Spleen (tissue), 11 donors: ENCODE measurements around the gene PTTG1IP2. TPM values are rescaled to one million over a fixed set of nuclear protein-coding genes. Genes with fewer than 3 reads are reported as not detected.

Source experiments
- DNase-seq: peaks from one replicate; pipeline ENCODE4 v3.0.0-alpha.2; 2020
- H3K27ac ChIP-seq, 8 donors: fragments of 200-600 bp; sonication (generic) in 7 of 8; 1 replicate in 4 of 8; 2 replicates in 4 of 8; pipeline versions ENCODE4 v1.5.0 to v1.8.0; 2016 to 2021; ENCODE audit warnings: inconsistent platforms in 4 of 8, mild to moderate bottlenecking in 4 of 8, moderate library complexity in 1 of 8
- H3K27me3 ChIP-seq, 7 donors: fragments of 200-600 bp; sonication (generic) in 6 of 7; replicated peaks in 1 of 7; 1 replicate in 4 of 7; 2 replicates in 3 of 7; pipeline versions ENCODE4 v1.5.0 to v1.8.0; 2016 to 2021; ENCODE audit warnings: inconsistent platforms in 3 of 7, mild to moderate bottlenecking in 1 of 7
- H3K36me3 ChIP-seq, 6 donors: fragments of 200-600 bp; sonication (generic) in 5 of 6; 1 replicate in 4 of 6; 2 replicates in 2 of 6; pipeline versions ENCODE4 v1.5.0 to v1.8.0; 2016 to 2021; ENCODE audit warnings: inconsistent platforms in 2 of 6
- H3K4me1 ChIP-seq, 6 donors: fragments of 200-600 bp; sonication (generic) in 5 of 6; 1 replicate in 3 of 6; 2 replicates in 3 of 6; pipeline versions ENCODE4 v1.5.0 to v1.8.0; 2016 to 2021; ENCODE audit warnings: inconsistent platforms in 3 of 6
- H3K4me3 ChIP-seq, 8 donors: fragments of 200-600 bp; sonication (generic) in 7 of 8; 1 replicate in 4 of 8; 2 replicates in 4 of 8; pipeline versions ENCODE4 v1.5.0 to v1.8.0; 2016 to 2021; ENCODE audit warnings: inconsistent platforms in 4 of 8, mild to moderate bottlenecking in 4 of 8, moderate library complexity in 2 of 8
- H3K9me3 ChIP-seq, 8 donors: fragments of 200-600 bp; sonication (generic) in 7 of 8; 1 replicate in 4 of 8; 2 replicates in 4 of 8; pipeline versions ENCODE4 v1.5.0 to v1.8.0; 2016 to 2021; ENCODE audit warnings: inconsistent platforms in 4 of 8
- CTCF ChIP-seq, 11 experiments: fragments of 200-600 bp in 7 of 11; fragments of 450-650 bp in 4 of 11; sonication (generic) in 4 of 11; IDR thresholded peaks in 8 of 11; conservative IDR thresholded peaks in 3 of 11; 1 replicate in 7 of 11; 2 replicates in 4 of 11; pipeline versions ENCODE4 v1.4.0 to v1.8.0; 2016 to 2021; ENCODE audit warnings: antibody characterized with exemption in 11 of 11, inconsistent platforms in 4 of 11, mild to moderate bottlenecking in 1 of 11
- POLR2A ChIP-seq, 3 donors: fragments of 450-650 bp; IDR thresholded peaks; one replicate each; pipeline ENCODE4 v1.5.1; 2017; ENCODE audit warnings: antibody characterized with exemption in 3 of 3, mild to moderate bottlenecking in 1 of 3
- POLR2AphosphoS5 ChIP-seq, 3 donors: sonication (generic); formaldehyde crosslinking; IDR thresholded peaks; one replicate each; pipeline ENCODE4 v1.5.1; 2017; ENCODE audit warnings: antibody characterized with exemption in 3 of 3
- WGBS, 5 donors: extraction: QIAGEN DNeasy Blood & Tissue Kit in 3 of 5; methylation state at CpG; one replicate each; pipeline versions ENCODE4 v1.1.5 to v1.1.7; 2013 to 2018; 5-methylcytosine and 5-hydroxymethylcytosine counted together
- intact Hi-C: fragments of 100-400 bp; cut with DNase I; formaldehyde crosslinking; loops from one replicate; pipeline ENCODE4 v1.15.0; 2023; ENCODE audit warnings: low total_unique reads
- polyA plus RNA-seq, 3 donors: library from polyadenylated mRNA; stranded (reverse); fragments of 200-250 nt; gene quantifications; one replicate each; pipeline ENCODE4 v1.2.1, GENCODE V29; 2013
- total RNA-seq, 7 donors: library from RNA; depleted of rRNA in 3 of 7; stranded (reverse); fragments of >200 nt in 3 of 7; fragmentation: NEBNext Ultra II Directional in 4 of 7; extraction: Animal tissue kit (Norgen Biotek cat#: 25700) in 4 of 7; gene quantifications; one replicate each; pipeline versions ENCODE4 v1.1.0 to v1.2.1, GENCODE V29; 2016 to 2021
- donor health status: healthy with polysubstance abuse.
- donor health status: DM: no; HTN: no; CAD: no; lungs with moderate emphysema.
- donor health status: DM: no; HTN: no; CAD: no.
- donor health status: Bipolar disorder and iron deficiency.
- donor health status: healthy.
- donor health status: DM: no; HTN: no; CAD: no.
- donor health status: DM: yes; HTN: yes; CAD: no.

PTTG1IP2 gene
- total and polyA plus RNA-seq, 10 donors, result not detected

GRCh38 chr7:90483251-90483650 is 13.8 kb downstream of the PTTG1IP2 start:
- intact Hi-C loops, result no loop called here
- Histone ChIP-seq H3K27me3 (no peaks in the 10 kb centered on the region), H3K4me1 (no peaks in the 10 kb centered on the region), H3K36me3 (no peaks in the 10 kb centered on the region), H3K27ac (no peak overlapping the region), H3K9me3 (no peaks in the 10 kb centered on the region), H3K4me3 (no peak overlapping the region)
- no peak for TF ChIP-seq POLR2A (IDR thresholded peaks at IDR 0.05)
- DNase-seq, result no peak
- WGBS, 5 donors, result 90 to 98% (median 93%) methylated on average over 1 of the region's 1 CpG

GRCh38 chr7:90484706-90485105 is 15.3 kb downstream of the PTTG1IP2 start:
- Histone ChIP-seq H3K27me3 (no peaks in the 10 kb centered on the region), H3K4me3 (no peak overlapping the region), H3K4me1 (no peaks in the 10 kb centered on the region), H3K27ac (no peak overlapping the region), H3K9me3 (no peaks in the 10 kb centered on the region), H3K36me3 (no peaks in the 10 kb centered on the region)
- TF ChIP-seq CTCF (IDR thresholded peaks at IDR 0.05 in 8 of 11, conservative IDR thresholded peaks at IDR 0.05 in 3 of 11), result no peak
- no peak for TF ChIP-seq POLR2AphosphoS5 (IDR thresholded peaks at IDR 0.05)
- TF ChIP-seq POLR2A (IDR thresholded peaks at IDR 0.05), result no peak
- no peak for DNase-seq
- intact Hi-C loops, result no loop called here

- intact Hi-C loops, result no loop called here
- Histone ChIP-seq H3K4me3 (no peak overlapping the region), H3K27ac (no peak overlapping the region), H3K27me3 (no peaks in the 10 kb centered on the region), H3K9me3 (no peaks in the 10 kb centered on the region), H3K4me1 (no peaks in the 10 kb centered on the region), H3K36me3 (no peaks in the 10 kb centered on the region)
- no peak for DNase-seq
- TF ChIP-seq POLR2A (IDR thresholded peaks at IDR 0.05) (no peak), POLR2AphosphoS5 (IDR thresholded peaks at IDR 0.05) (no peak), CTCF (IDR thresholded peaks at IDR 0.05 in 8 of 11, conservative IDR thresholded peaks at IDR 0.05 in 3 of 11) (no peak)
- WGBS, 5 donors, result 75 to 88% (median 80%) methylated on average over 6 of the region's 6 CpGs
Observed at GRCh38 chr7:90485734-90486316, 16.4 kb downstream of the PTTG1IP2 start.

GRCh38 chr7:90487808-90488207 is 18.4 kb downstream of the PTTG1IP2 start:
- Histone ChIP-seq H3K27ac (no peak overlapping the region), H3K9me3 (no peaks in the 10 kb centered on the region), H3K4me3 (no peak overlapping the region), H3K27me3 (no peaks in the 10 kb centered on the region), H3K4me1 (no peaks in the 10 kb centered on the region), H3K36me3 (no peaks in the 10 kb centered on the region)
- no peak for DNase-seq
- WGBS, 5 donors, result 55 to 89% (median 66%) methylated on average over 2 of the region's 2 CpGs
- intact Hi-C loops, result no loop called here
- TF ChIP-seq POLR2AphosphoS5 (IDR thresholded peaks at IDR 0.05) (no peak), CTCF (IDR thresholded peaks at IDR 0.05 in 8 of 11, conservative IDR thresholded peaks at IDR 0.05 in 3 of 11) (no peak), POLR2A (IDR thresholded peaks at IDR 0.05) (no peak)

- H3K4me1 ChIP-seq, result no peaks in the 10 kb centered on the region
- H3K27me3 ChIP-seq, result no peaks in the 10 kb centered on the region
- TF ChIP-seq POLR2A (IDR thresholded peaks at IDR 0.05), result no peak
- TF ChIP-seq POLR2AphosphoS5 (IDR thresholded peaks at IDR 0.05), result no peak
- no peak for TF ChIP-seq CTCF (IDR thresholded peaks at IDR 0.05 in 8 of 11, conservative IDR thresholded peaks at IDR 0.05 in 3 of 11)
- intact Hi-C loops, result no loop called here
- H3K9me3 ChIP-seq, result no peaks in the 10 kb centered on the region
- no peak overlapping the region for H3K4me3 ChIP-seq
- H3K27ac ChIP-seq, result no peak overlapping the region
- DNase-seq, result no peak
- 84 to 97% (median 90%) methylated on average over 1 of the region's 1 CpG for WGBS, 5 donors
- H3K36me3 ChIP-seq, result no peaks in the 10 kb centered on the region
Observed at GRCh38 chr7:90488220-90488619, 18.8 kb downstream of the PTTG1IP2 start.
